Right lobe of liver (tissue), 6 donors: ENCODE data around the gene DCTN3. TPM values are rescaled to one million over a fixed set of nuclear protein-coding genes. Genes with fewer than 3 reads are reported as not detected.

Experiments
- ATAC-seq, 4 donors: fragments of 200-7000 bp; cut with Tn5 transposase; one replicate each; pipeline ENCODE4 v1.9.1; 2020; ENCODE audit warnings: mild to moderate bottlenecking in 4 of 4, moderate library complexity in 4 of 4
- DNase-seq, 3 donors: peaks; one replicate each; pipeline ENCODE4 v3.0.0-alpha.2; 2020
- H3K27ac ChIP-seq, 3 donors: fragments of 200-600 bp; one replicate each; pipeline ENCODE4 v1.8.0; 2022
- H3K27me3 ChIP-seq, 2 donors: fragments of 200-600 bp; one replicate each; pipeline ENCODE4 v1.8.0; 2022
- H3K36me3 ChIP-seq, 4 donors: fragments of 200-600 bp; sonication (generic) in 1 of 4; one replicate each; pipeline versions ENCODE4 v1.5.1 to v1.8.0; 2017 to 2022; ENCODE audit warnings: control low read depth in 1 of 4
- H3K4me1 ChIP-seq, 4 donors: fragments of 200-600 bp; sonication (generic) in 1 of 4; one replicate each; pipeline versions ENCODE4 v1.5.1 to v1.8.0; 2017 to 2022; ENCODE audit warnings: control low read depth in 1 of 4
- H3K4me3 ChIP-seq, 3 donors: fragments of 200-600 bp; one replicate each; pipeline ENCODE4 v1.8.0; 2022
- H3K9me3 ChIP-seq, 4 donors: fragments of 200-600 bp; sonication (generic) in 1 of 4; one replicate each; pipeline versions ENCODE4 v1.5.1 to v1.8.0; 2017 to 2022; ENCODE audit warnings: control low read depth in 1 of 4
- CTCF ChIP-seq, 4 donors: fragments of 200-600 bp in 3 of 4; fragments of 450-650 bp in 1 of 4; IDR thresholded peaks; one replicate each; pipeline versions ENCODE4 v1.5.1 to v1.8.0; 2016 to 2022; ENCODE audit warnings: antibody characterized with exemption in 4 of 4, mild to moderate bottlenecking in 2 of 4
- POLR2A ChIP-seq: fragments of 450-650 bp; IDR thresholded peaks from one replicate; pipeline ENCODE4 v1.6.1; 2017; ENCODE audit warnings: antibody characterized with exemption, mild to moderate bottlenecking
- WGBS: methylation state at CpG from one replicate; pipeline ENCODE4 v1.1.6; 2018; ENCODE audit warnings: low coverage, low lambda C conversion rate; ENCODE audit not compliant: insufficient coverage; ENCODE audit errors: missing lambda C conversion rate; 5-methylcytosine and 5-hydroxymethylcytosine counted together
- intact Hi-C, 2 donors: fragments of 100-400 bp; cut with DNase I; formaldehyde crosslinking; loops; one replicate each; pipeline versions ENCODE4 v1.11.2 to v1.14.1; 2022
- total RNA-seq, 6 experiments: library from RNA; depleted of rRNA in 2 of 6; stranded (reverse); fragments of >200 nt in 2 of 6; fragmentation: NEBNext Ultra II Directional in 3 of 6; extraction: Animal tissue kit (Norgen Biotek cat#: 25700) in 3 of 6; gene quantifications; one replicate each; pipeline versions ENCODE4 v1.1.0 to v1.2.4, GENCODE V29; 2016 to 2023
- donor health status: DM: no; HTN: yes; CAD: no.
- donor health status: DM: no; HTN: no; CAD: no.
- donor health status: DM: no; HTN: no; CAD: no.
- donor health status: DM: no; HTN: yes; CAD: no.
- donor health status: DM: no; HTN: yes; CAD: no.

The DCTN3 gene
- total RNA-seq, 6 experiments from 2014 or later = 26.4 to 36.8 (median 32.7) TPM

DNA sequence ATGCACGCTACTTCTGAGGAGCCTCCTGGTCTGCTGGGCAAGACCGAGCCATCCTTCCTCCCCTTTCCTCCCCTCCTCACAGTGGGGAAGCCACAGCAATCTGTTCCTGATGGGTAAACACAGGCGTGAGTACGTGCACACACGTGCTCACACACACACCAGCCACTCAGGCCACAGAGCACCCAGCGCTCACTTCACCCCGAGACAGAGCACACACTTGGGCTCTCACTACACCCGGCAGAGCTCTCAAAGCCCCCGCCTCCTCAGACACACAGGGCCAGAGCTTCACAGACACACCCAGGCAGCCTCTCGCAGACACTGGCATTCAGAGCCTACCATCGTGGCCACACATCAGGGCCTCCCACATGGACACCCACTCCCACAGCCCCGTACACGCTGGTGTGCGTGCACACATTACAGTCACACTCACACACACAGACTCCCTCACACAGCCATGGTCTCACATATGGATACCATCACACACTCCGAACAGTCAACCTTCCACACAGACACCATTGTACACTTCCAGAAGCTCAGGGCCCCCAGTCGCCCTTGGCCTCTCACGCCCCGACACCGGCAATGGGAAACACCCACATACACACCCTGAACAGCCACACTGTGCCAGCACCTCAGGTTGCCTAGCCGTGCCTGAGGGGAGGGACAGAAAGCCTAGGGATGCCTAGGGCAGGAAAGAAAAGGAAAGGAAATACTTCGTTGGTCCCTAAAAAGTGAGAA lies 44.3 kb downstream of the DCTN3 start:
- WGBS = 72% methylated on average over 10 of the region's 21 CpGs
- no peak for TF ChIP-seq POLR2A
- no peak for TF ChIP-seq CTCF (IDR thresholded peaks at IDR 0.05)
- intact Hi-C loops = no loop called here
- peaks cover 0 to 3% (median 1%) of the 10 kb centered on the region in 4 donors for H3K4me1 ChIP-seq
- no peaks in the 10 kb centered on the region for H3K36me3 ChIP-seq
- H3K27me3 ChIP-seq = no peaks in the 10 kb centered on the region
- ATAC-seq (no peak), DNase-seq (no peak)
- no peak overlapping the region for H3K27ac ChIP-seq
- no peak overlapping the region for H3K4me3 ChIP-seq
- no peaks in the 10 kb centered on the region for H3K9me3 ChIP-seq

- 52% methylated on average over 8 of the region's 8 CpGs for WGBS
- H3K4me3 ChIP-seq = no peak overlapping the region
- no peak overlapping the region for H3K27ac ChIP-seq
- H3K9me3 ChIP-seq = no peaks in the 10 kb centered on the region
- H3K36me3 ChIP-seq = no peaks in the 10 kb centered on the region
- no peaks in the 10 kb centered on the region for H3K27me3 ChIP-seq
- DNase-seq (no peak), ATAC-seq (no peak)
- TF ChIP-seq POLR2A (no peak), CTCF (IDR thresholded peaks at IDR 0.05) (no peak)
- H3K4me1 ChIP-seq = peaks cover 0 to 3% (median 1%) of the 10 kb centered on the region in 4 donors
- intact Hi-C loops = no loop called here
Measured at GRCh38 chr9:34575241-34575640, 45.1 kb downstream of the DCTN3 start.

DNA sequence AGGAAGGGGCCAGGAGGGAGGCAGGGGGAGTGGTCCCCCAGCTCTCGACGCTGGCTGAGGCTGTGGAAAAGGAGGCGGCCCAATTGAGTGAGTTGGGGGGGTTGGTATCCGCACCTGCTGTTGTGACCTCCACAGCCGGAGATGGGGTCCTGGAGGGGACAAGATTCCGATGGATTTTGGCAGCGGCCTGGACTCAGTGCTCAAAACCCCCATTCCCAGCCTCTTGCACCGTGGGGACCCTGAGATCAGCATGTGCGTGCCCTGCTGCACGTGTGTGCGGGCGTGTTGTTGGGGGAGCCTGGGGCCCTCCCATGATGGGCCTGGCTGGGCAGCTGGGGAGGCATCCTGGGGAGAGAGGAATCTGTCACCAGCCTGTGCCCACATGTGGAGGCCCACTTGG lies 45.7 kb downstream of the DCTN3 start:
- H3K36me3 ChIP-seq = no peaks in the 10 kb centered on the region
- H3K4me1 ChIP-seq = peaks cover 0 to 3% (median 1%) of the 10 kb centered on the region in 4 donors
- WGBS = 100% methylated on average over 3 of the region's 12 CpGs
- no peak overlapping the region for H3K4me3 ChIP-seq
- DNase-seq (no peak), ATAC-seq (no peak)
- TF ChIP-seq POLR2A = no peak
- TF ChIP-seq CTCF (IDR thresholded peaks at IDR 0.05) = no peak
- no peaks in the 10 kb centered on the region for H3K9me3 ChIP-seq
- H3K27me3 ChIP-seq = no peaks in the 10 kb centered on the region
- intact Hi-C loops = no loop called here
- H3K27ac ChIP-seq = no peak overlapping the region

DNA sequence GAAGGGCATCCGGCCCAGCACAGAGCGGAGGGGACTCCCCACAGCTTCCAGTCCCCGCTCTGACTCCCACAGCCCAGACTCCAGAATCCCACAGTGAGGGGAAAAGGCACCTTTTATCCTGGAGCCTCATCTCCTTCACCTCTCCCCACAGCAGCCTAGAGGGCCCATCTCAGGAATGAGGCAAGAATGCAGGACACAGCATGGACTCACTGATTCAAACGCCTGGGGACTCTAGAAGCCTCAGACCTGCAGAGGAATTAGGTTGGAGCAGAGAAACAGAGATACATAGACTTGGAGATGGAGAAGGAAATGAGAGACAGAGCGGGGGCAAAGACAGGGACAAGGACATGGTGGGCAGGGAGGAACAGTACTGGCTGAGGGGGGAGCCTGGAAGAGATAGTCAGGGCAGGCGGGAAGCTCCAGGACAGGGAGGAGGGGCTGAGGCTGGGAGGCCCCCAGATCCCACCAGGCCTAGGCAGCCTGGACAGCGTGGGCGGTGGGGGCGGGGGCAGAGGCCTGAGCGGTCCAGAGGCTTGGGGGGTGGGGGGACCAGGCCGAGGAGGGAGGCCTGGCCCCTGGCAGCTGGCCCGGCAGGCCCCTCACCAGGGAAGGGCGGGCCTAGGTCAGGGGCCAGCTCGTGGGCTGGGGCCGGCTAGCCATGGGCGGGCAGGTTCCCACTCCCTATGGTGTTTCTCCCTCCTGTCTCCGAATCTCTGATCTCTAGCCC lies 46.5 kb downstream of the DCTN3 start:
- Histone ChIP-seq H3K4me1 (peaks cover 0 to 3% (median 1%) of the 10 kb centered on the region in 4 donors), H3K27me3 (no peaks in the 10 kb centered on the region), H3K9me3 (no peaks in the 10 kb centered on the region), H3K36me3 (no peaks in the 10 kb centered on the region), H3K27ac (no peak overlapping the region), H3K4me3 (no peak overlapping the region)
- ATAC-seq (no peak), DNase-seq (no peak)
- TF ChIP-seq POLR2A = no peak
- TF ChIP-seq CTCF (IDR thresholded peaks at IDR 0.05) = no peak
- WGBS = 85% methylated on average over 9 of the region's 17 CpGs
- intact Hi-C loops = no loop called here
